Activated naive CD8-positive, alpha-beta T cell (primary cell): ENCODE measurements around the gene FPGT.
"Not testable (repeated sequence)": the region's sequence is repeated elsewhere in the genome, so short reads cannot be mapped to it uniquely, and the experiment has no call there.

Source experiments
- H3K27ac Mint-ChIP-seq: one replicate; pipeline ENCODE4 v1.8.0; 2021; ENCODE audit warnings: mixed read lengths
- H3K27me3 Mint-ChIP-seq: one replicate; pipeline ENCODE4 v1.8.0; 2021; ENCODE audit warnings: mixed read lengths
- H3K36me3 Mint-ChIP-seq: one replicate; pipeline ENCODE4 v1.8.0; 2021; ENCODE audit warnings: mixed read lengths
- H3K4me1 Mint-ChIP-seq: one replicate; pipeline ENCODE4 v1.8.0; 2021; ENCODE audit warnings: low read depth, mixed read lengths
- H3K4me3 Mint-ChIP-seq: one replicate; pipeline ENCODE4 v1.8.0; 2021; ENCODE audit warnings: mild to moderate bottlenecking, mixed read lengths
- H3K9me3 Mint-ChIP-seq: one replicate; pipeline ENCODE4 v1.8.0; 2021; ENCODE audit warnings: low read depth, mixed read lengths

The FPGT gene

GRCh38 chr1:74237035-74237434 lies 39.0 kb downstream of the FPGT start:
- no peak overlapping the region for H3K4me3 Mint-ChIP-seq
- peaks cover 3% of the 10 kb centered on the region for H3K9me3 Mint-ChIP-seq
- no peaks in the 10 kb centered on the region for H3K27me3 Mint-ChIP-seq
- no peak overlapping the region for H3K27ac Mint-ChIP-seq
- peaks cover 9% of the 10 kb centered on the region for H3K36me3 Mint-ChIP-seq
- no peaks in the 10 kb centered on the region for H3K4me1 Mint-ChIP-seq

GRCh38 chr1:74237787-74238186 lies 39.7 kb downstream of the FPGT start:
- H3K27me3 Mint-ChIP-seq, result no peaks in the 10 kb centered on the region
- no peak overlapping the region for H3K27ac Mint-ChIP-seq
- H3K36me3 Mint-ChIP-seq, result peaks cover 10% of the 10 kb centered on the region
- H3K9me3 Mint-ChIP-seq, result no peaks in the 10 kb centered on the region
- no peaks in the 10 kb centered on the region for H3K4me1 Mint-ChIP-seq
- H3K4me3 Mint-ChIP-seq, result no peak overlapping the region

GRCh38 chr1:74245168-74245772 lies 47.2 kb downstream of the FPGT start:
- Mint-ChIP-seq H3K9me3 (no peaks in the 10 kb centered on the region), H3K36me3 (peaks cover 2% of the 10 kb centered on the region), H3K4me3 (no peak overlapping the region), H3K4me1 (no peaks in the 10 kb centered on the region), H3K27ac (no peak overlapping the region), H3K27me3 (no peaks in the 10 kb centered on the region)

GRCh38 chr1:74246315-74246714 lies 48.3 kb downstream of the FPGT start:
- Mint-ChIP-seq H3K36me3 (peaks cover 2% of the 10 kb centered on the region), H3K27ac (no peak overlapping the region), H3K4me1 (no peaks in the 10 kb centered on the region), H3K4me3 (no peak overlapping the region), H3K27me3 (no peaks in the 10 kb centered on the region), H3K9me3 (no peaks in the 10 kb centered on the region)

- Mint-ChIP-seq H3K9me3 (no peaks in the 10 kb centered on the region), H3K36me3 (no peaks in the 10 kb centered on the region), H3K27ac (no peak overlapping the region), H3K4me3 (no peak overlapping the region), H3K27me3 (no peaks in the 10 kb centered on the region), H3K4me1 (no peaks in the 10 kb centered on the region)
These were observed 50.0 kb downstream of the FPGT start for GRCh38 chr1:74247881-74248528.

- H3K36me3 Mint-ChIP-seq, H3K27ac Mint-ChIP-seq, H3K4me3 Mint-ChIP-seq, H3K4me1 Mint-ChIP-seq, H3K9me3 Mint-ChIP-seq, H3K27me3 Mint-ChIP-seq: not testable (repeated sequence)
These were observed 55.3 kb downstream of the FPGT start for GRCh38 chr1:74253243-74253824.
